Measurements from ENCODE around the gene IMMP2L. TPM values are rescaled to one million over a fixed set of nuclear protein-coding genes. Genes with fewer than 3 reads are reported as not detected.
"Not testable (repeated sequence)": the region's sequence is repeated elsewhere in the genome, so short reads cannot be mapped to it uniquely, and the experiment has no call there.

Gene IMMP2L
- total RNA-seq, 2 experiments from 2014 or later: 10.2 to 12.8 TPM

DNA sequence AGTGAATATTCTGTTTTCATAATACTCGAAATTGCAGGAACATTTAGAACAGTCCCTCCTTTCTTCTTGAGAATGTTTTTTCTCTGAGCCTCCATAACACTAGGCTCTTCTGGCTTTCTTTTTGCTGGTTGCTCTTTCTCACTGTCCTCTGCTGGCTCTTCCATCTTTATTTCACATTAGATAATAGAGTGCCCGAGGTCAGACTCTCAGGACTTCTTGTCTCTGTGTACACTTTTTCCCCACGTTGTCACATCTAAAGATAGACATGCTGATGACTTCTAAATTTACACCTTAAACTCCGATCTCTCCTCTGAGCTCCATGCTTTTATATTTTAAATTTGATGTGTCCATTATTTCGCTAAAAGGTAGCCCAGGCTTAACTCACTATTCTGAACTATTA, 486.8 kb downstream of the IMMP2L start:
- H3K4me3 Mint-ChIP-seq: no peak overlapping the region
- H3K9me3 Mint-ChIP-seq: no peaks in the 10 kb centered on the region
- POLR2A ChIA-PET: interaction anchor here (0.8 to 2.7 kb wide), 6 partner anchors 11 to 53 kb away, joined by 3 to 9 read pairs (median 4); partner anchors contain the start of gene LRRN3
- peaks cover 14% of the 10 kb centered on the region for H3K36me3 Mint-ChIP-seq
- ATAC-seq (ENCODE audit: low read depth) (no peak), DNase-seq (no peak)
- H3K27me3 Mint-ChIP-seq: no peaks in the 10 kb centered on the region
- peaks cover 58% of the 10 kb centered on the region for H3K4me1 Mint-ChIP-seq
- peak overlapping the region; percentile 66 for H3K27ac Mint-ChIP-seq

DNA sequence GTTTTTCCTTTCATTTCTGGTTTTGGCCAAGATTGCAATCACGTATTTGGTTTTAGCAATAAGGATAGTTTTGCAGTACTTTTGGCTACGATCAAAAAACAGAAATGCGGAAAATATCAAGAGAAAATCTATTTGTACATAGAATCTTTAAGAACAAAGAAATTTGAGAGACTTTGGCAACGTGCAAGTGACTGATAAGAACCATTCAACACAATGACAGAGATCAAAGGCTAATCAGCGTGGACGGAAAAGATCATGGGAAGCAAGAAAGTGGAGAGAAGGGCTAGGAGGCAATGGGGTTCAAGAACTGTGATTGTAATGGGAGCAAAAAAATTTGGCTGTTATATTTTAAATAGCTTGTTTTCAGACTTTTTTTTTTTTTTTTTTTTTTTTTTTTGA, 487.5 kb downstream of the IMMP2L start:
- POLR2A ChIA-PET: interaction anchor here (1.8 to 2.7 kb wide), 2 partner anchors 12 to 16 kb away, joined by 7 to 9 read pairs; partner anchors contain the start of gene LRRN3
- Mint-ChIP-seq H3K4me3 (no peak overlapping the region), H3K27ac (no peak overlapping the region), H3K27me3 (no peaks in the 10 kb centered on the region), H3K9me3 (no peaks in the 10 kb centered on the region), H3K4me1 (peaks cover 54% of the 10 kb centered on the region), H3K36me3 (peaks cover 14% of the 10 kb centered on the region)
- DNase-seq (no peak), ATAC-seq (ENCODE audit: low read depth) (no peak)

DNA sequence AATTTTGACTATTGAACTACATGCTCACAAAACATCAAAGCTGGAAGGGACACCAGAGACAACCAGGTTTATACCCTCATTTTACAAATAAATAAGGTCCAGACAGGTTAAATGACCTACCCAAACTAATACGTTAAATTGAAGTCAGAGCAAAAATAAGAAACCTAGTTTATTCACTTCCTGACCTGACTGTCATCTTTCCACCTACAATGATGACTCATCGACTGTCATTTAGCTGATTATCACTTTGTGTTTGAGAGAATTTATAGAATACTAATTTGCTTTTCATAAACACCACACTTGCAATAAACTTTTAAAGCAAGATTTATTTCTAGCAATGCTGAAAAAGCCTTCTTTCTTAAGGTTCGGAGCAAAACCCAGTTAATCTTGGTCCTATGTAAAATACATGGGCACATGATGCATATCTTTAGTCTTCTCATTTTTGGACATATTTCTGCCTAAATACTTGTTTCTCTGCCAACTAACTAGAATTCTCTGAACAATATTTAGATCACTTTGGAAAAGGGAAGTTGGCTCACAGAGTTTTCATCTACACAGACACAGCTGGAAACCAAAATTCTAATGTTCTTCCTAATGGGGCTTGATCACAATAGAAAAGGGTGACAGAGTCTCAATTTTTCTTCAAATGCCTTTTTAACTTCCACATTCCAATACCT, 488.1 kb downstream of the IMMP2L start:
- POLR2A ChIA-PET: interaction anchor here (0.7 kb wide), 1 partner anchor 32 kb away, joined by 3 read pairs; no protein-coding TSS in a partner anchor
- Mint-ChIP-seq H3K36me3 (peaks cover 14% of the 10 kb centered on the region), H3K4me1 (peaks cover 56% of the 10 kb centered on the region), H3K9me3 (no peaks in the 10 kb centered on the region), H3K27me3 (no peaks in the 10 kb centered on the region), H3K27ac (peak overlapping the region; percentile 78), H3K4me3 (peak overlapping the region; percentile 49)
- peak; percentile 48 for ATAC-seq (ENCODE audit: low read depth)
- no peak for DNase-seq

DNA sequence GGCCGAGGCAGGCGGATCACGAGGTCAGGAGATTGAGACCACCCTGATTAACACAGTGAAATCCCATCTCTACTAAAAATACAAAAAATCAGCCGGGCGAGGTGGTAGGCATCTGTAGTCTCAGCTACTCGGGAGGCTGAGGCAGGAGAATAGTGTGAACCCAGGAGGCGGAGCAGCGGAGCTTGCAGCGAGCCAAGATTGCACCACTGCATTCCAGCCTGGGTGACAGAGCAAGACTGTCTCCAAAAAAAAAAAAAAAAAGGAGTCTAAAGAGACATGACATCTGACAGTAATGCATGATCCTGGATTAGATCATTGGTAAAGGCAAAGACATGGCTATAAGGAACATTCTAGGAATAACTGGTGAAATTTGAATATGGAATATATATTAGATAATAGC, 489.6 kb downstream of the IMMP2L start:
- POLR2A ChIA-PET: interaction anchor here (0.7 kb wide), 1 partner anchor 58 kb away, joined by 3 read pairs; no protein-coding TSS in a partner anchor
- H3K4me3 Mint-ChIP-seq; H3K27ac Mint-ChIP-seq; DNase-seq; H3K27me3 Mint-ChIP-seq; H3K9me3 Mint-ChIP-seq; ATAC-seq (ENCODE audit: low read depth): not testable (repeated sequence)
- Mint-ChIP-seq H3K36me3 (peaks cover 17% of the 10 kb centered on the region), H3K4me1 (peaks cover 58% of the 10 kb centered on the region)

DNA sequence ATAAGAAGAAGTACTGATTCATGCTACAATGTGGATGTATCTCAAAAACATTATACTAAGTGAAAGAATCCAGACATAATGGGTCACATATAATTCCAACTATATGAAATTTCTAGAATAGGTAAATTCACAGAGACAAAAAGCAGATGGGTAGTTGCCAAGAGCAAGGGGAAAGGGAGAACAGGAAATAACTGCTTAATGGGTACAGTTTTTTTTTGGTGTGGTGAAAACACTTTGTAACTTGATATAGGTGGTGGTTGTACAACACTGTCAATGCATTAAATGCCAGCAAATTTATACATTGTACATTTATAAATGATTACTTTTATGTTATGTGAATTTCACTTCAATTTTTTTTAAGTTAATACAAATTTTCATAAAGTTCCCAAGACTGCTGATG, 490.7 kb downstream of the IMMP2L start:
- peak overlapping the region; percentile 52 for H3K4me3 Mint-ChIP-seq
- H3K27ac Mint-ChIP-seq: no peak overlapping the region
- peaks cover 2% of the 10 kb centered on the region for H3K9me3 Mint-ChIP-seq
- no peak for DNase-seq
- no peak for ATAC-seq (ENCODE audit: low read depth)
- POLR2A ChIA-PET: no interaction called here
- H3K27me3 Mint-ChIP-seq: no peaks in the 10 kb centered on the region
- peaks cover 48% of the 10 kb centered on the region for H3K4me1 Mint-ChIP-seq
- H3K36me3 Mint-ChIP-seq: peaks cover 22% of the 10 kb centered on the region

DNA sequence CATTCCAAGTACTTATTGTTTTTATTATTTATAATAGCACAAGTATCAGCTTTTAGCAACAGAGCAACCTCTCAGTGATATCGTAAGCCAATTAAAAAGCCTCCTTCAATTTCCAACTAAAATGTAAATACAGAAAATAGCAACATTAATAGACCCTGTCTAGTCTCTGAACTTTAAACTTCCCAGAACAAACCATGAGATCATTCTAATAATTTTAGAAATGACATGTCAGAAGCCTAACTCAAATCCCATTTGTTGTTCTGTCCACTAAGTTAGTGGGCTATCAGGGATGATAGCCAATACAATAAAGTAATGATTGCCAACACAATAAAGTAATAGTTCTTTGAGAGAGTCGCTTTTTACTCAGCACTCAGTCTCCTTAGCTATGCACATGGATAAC, 493.7 kb downstream of the IMMP2L start:
- H3K27ac Mint-ChIP-seq: no peak overlapping the region
- H3K27me3 Mint-ChIP-seq: no peaks in the 10 kb centered on the region
- peaks cover 14% of the 10 kb centered on the region for H3K9me3 Mint-ChIP-seq
- POLR2A ChIA-PET: no interaction called here
- DNase-seq (no peak), ATAC-seq (ENCODE audit: low read depth) (no peak)
- H3K4me1 Mint-ChIP-seq: peaks cover 25% of the 10 kb centered on the region
- peaks cover 41% of the 10 kb centered on the region for H3K36me3 Mint-ChIP-seq
- no peak overlapping the region for H3K4me3 Mint-ChIP-seq

DNA sequence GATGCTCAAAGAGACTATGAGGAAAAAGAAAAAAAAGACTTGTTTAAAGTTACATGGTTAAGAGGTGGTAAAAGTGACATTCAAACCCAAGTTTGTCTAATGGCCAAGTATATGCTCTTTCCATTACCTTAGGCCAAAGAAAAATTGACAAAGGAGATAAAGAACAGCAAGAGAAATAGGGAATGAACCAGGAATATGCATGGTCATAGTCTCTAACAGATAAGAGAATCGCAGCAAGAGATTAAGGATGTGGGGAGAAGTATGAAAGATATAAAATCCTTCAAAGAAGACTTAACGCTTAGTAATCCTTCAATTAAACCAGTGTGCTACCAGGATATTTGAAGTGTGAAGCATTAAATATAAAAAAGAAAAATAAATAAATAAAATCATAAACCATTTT, 494.6 kb downstream of the IMMP2L start:
- Mint-ChIP-seq H3K4me1 (peaks cover 20% of the 10 kb centered on the region), H3K4me3 (no peak overlapping the region), H3K36me3 (peaks cover 48% of the 10 kb centered on the region), H3K9me3 (peaks cover 17% of the 10 kb centered on the region), H3K27me3 (no peaks in the 10 kb centered on the region), H3K27ac (no peak overlapping the region)
- ATAC-seq (ENCODE audit: low read depth): no peak
- POLR2A ChIA-PET: no interaction called here
- no peak for DNase-seq

DNA sequence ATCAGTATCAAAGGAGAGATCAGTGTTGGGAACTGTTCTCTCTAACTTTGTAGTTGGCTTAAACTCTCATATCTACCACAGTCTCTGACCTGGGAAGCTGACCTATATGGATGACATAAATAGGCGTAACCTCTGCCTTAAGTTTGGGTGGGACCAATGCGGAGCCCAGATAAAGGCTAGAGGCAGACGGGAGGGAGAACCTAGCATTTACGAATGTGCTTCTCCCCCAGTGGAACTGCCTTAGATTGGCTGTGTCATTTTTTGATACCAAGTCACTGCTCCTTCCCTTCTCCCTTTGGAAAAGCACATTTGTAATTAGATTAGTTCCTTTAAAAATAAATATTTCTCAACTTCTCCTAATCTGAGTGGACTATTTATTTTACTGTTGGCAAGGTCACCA, 495.0 kb downstream of the IMMP2L start:
- Mint-ChIP-seq H3K9me3 (peaks cover 20% of the 10 kb centered on the region), H3K4me1 (peaks cover 20% of the 10 kb centered on the region), H3K27me3 (no peaks in the 10 kb centered on the region), H3K36me3 (peaks cover 48% of the 10 kb centered on the region), H3K4me3 (no peak overlapping the region), H3K27ac (no peak overlapping the region)
- no peak for DNase-seq
- ATAC-seq (ENCODE audit: low read depth): no peak
- POLR2A ChIA-PET: no interaction called here

DNA sequence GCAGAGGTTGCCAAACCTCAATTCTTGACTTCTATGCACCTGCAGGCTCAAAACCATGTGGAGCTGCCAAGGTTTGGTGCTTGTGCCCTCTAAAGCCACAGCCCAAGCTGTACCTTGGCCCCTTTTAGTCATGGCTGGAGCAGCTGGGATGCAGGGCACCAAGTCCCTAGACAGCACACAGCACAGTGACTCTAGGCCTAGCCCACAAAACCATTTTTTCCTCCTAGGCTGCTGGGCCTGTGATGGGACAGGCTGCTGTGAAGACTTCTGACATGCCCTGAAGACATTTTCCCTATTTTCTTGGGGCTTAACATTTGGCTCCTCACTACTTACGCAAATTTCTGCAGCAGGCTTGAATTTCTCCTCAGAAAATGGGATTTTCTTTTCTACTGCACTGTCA, 499.1 kb downstream of the IMMP2L start:
- Mint-ChIP-seq H3K36me3 (peaks cover 57% of the 10 kb centered on the region), H3K27ac (no peak overlapping the region), H3K9me3 (peaks cover 26% of the 10 kb centered on the region), H3K27me3 (no peaks in the 10 kb centered on the region), H3K4me3 (no peak overlapping the region), H3K4me1 (peaks cover 8% of the 10 kb centered on the region)
- no peak for DNase-seq
- ATAC-seq (ENCODE audit: low read depth): no peak
- POLR2A ChIA-PET: no interaction called here

DNA sequence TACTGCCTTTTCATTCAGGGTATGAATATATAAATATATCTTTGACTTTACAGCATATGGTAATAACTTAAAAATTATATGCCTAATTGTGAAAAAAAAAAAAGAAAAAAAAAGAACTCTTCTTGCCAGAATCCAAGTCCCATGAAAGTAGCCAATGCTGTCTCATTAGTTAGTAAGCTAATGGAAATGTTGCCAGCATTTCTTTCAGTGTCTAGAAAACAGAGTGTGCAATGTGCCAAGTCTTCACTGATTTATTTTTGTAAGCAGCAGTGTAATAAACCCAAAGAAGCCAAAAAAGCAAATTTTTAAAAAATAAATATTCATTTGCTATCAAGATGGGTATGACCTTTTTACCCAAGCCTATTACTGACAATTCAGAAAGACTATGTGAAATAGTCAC, 502.5 kb downstream of the IMMP2L start:
- no peaks in the 10 kb centered on the region for H3K27me3 Mint-ChIP-seq
- H3K27ac Mint-ChIP-seq: no peak overlapping the region
- ATAC-seq (ENCODE audit: low read depth) (no peak), DNase-seq (no peak)
- H3K9me3 Mint-ChIP-seq: peaks cover 20% of the 10 kb centered on the region
- peaks cover 13% of the 10 kb centered on the region for H3K4me1 Mint-ChIP-seq
- no peak overlapping the region for H3K4me3 Mint-ChIP-seq
- H3K36me3 Mint-ChIP-seq: peaks cover 40% of the 10 kb centered on the region
- POLR2A ChIA-PET: interaction anchor here (1.2 to 1.8 kb wide), 2 partner anchors 16 to 31 kb away, joined by 4 to 5 read pairs; partner anchors contain the start of gene LRRN3

DNA sequence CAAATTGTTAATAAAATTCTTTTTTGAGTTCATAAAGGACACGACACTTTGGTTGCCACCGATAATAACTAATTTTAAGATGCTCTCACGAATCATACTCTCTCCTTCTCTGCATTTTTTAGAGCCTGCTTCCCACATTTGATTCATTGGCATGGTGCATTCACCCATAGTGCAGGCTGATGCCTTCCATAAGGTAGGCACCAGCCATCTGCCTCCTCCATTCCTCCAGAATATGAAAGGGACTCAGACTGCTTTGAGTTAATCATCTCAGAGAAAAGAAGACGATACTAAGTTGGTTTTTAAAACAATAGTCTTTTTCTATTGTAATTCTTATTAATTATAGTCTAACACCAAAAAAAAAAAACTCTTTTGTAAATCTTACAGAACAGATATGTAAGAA, 505.2 kb downstream of the IMMP2L start:
- Mint-ChIP-seq H3K36me3 (peaks cover 22% of the 10 kb centered on the region), H3K27me3 (no peaks in the 10 kb centered on the region), H3K4me1 (peaks cover 25% of the 10 kb centered on the region), H3K27ac (no peak overlapping the region), H3K4me3 (no peak overlapping the region), H3K9me3 (peaks cover 7% of the 10 kb centered on the region)
- ATAC-seq (ENCODE audit: low read depth): no peak
- no peak for DNase-seq
- POLR2A ChIA-PET: no interaction called here

DNA sequence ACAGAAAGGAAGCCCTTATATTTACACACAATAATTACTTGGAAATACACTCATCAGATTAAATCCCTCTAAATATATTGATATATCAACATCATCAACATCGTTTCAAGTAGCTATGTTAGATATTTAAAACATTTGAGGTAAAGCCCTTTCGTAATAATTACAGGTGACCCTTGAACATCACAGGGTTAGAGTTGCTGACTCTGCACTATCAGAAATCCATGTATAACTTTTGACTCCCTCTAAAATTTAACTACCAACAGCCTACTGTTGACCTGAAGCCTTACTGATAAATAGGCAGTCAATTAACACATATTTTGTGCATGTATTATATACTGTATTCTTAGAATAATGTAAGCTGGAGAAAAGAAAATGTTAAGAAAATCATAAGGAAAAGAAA, 505.9 kb downstream of the IMMP2L start:
- no peak for DNase-seq
- peaks cover 2% of the 10 kb centered on the region for H3K9me3 Mint-ChIP-seq

DNA sequence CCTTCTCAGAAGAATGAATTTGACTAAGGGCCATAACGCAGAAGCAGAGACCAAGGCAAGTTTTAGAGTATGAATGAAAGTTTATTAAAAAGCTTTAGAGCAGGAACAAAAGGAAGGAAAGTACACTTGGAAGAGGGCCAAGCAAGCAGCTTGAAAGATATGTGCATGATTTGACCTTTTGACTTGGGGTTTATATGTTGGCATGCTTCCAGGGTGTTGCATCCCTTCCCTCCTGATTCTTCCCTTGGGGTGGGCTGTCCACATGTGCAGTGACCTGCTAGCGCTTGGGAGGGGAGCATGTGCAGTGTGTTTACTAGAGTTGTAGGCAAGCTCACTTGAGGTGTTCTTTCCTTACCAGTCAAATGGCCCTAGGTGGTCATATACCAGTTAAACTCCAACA, 509.3 kb downstream of the IMMP2L start:
- POLR2A ChIA-PET: interaction anchor here (1.5 to 1.7 kb wide), 2 partner anchors 24 to 30 kb away, joined by 3 to 7 read pairs; no protein-coding TSS in a partner anchor
- Mint-ChIP-seq H3K4me3 (no peak overlapping the region), H3K9me3 (peaks cover 1% of the 10 kb centered on the region), H3K27me3 (no peaks in the 10 kb centered on the region), H3K4me1 (peaks cover 33% of the 10 kb centered on the region), H3K36me3 (peaks cover 15% of the 10 kb centered on the region), H3K27ac (no peak overlapping the region)
- ATAC-seq (ENCODE audit: low read depth): no peak
- no peak for DNase-seq

More for the DNA sequence above, 505.9 kb downstream of the IMMP2L start:
- H3K27me3 Mint-ChIP-seq: no peaks in the 10 kb centered on the region
- ATAC-seq (ENCODE audit: low read depth): no peak
- POLR2A ChIA-PET: no interaction called here
- no peak overlapping the region for H3K4me3 Mint-ChIP-seq
- peaks cover 27% of the 10 kb centered on the region for H3K4me1 Mint-ChIP-seq
- H3K36me3 Mint-ChIP-seq: peaks cover 15% of the 10 kb centered on the region
- no peak overlapping the region for H3K27ac Mint-ChIP-seq

DNA sequence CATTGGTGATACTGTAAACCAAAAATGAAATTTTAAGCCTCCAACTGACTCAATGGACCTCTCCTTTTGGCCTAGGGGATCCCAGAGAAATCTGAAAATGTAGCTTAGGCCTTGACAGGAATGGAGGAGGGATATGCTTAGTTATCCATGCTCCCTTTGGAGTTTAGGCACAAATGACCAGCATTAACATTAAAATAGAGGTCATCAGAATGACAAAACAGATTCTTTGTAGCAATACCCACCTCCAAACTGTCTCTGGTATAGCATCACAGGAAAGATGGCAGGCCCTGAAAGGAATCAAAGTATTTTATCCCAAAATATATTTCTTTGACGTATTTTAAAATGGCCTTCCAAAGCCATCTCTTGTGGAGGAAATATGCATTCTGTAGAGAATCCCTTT, 510.5 kb downstream of the IMMP2L start:
- Mint-ChIP-seq H3K4me3 (no peak overlapping the region), H3K4me1 (peaks cover 28% of the 10 kb centered on the region), H3K27ac (no peak overlapping the region), H3K36me3 (peaks cover 15% of the 10 kb centered on the region), H3K9me3 (peaks cover 1% of the 10 kb centered on the region), H3K27me3 (no peaks in the 10 kb centered on the region)
- DNase-seq: no peak
- POLR2A ChIA-PET: no interaction called here
- ATAC-seq (ENCODE audit: low read depth): no peak
